ENCODE data around the gene CACNA1C.

DNA sequence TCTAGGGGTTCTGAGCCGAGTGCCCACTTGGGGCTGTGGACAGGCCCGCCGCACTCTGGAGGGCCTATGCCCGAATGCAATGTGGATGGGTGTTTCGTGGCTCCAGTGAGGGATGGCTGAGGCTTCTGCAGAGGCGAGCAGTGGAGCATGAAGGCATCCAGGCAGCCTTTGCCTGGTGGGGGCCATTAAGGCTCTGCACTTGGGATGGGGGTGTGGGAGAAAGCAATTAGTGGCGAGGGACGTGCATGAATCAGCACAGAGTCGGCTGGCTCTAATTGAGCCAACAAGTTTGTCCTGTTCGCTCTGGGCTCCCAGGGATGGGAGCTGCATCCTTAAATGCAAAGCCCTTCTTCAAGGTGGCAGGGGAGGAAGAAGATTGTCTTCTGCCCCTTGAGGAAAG lies 395.1 kb downstream of the CACNA1C start:
- TF ChIP-seq CTCF (conservative IDR thresholded peaks at IDR 0.05): no peak
- TF ChIP-seq ZFX (IDR thresholded peaks at IDR 0.05): no peak

Data from C4-2B (cell line).